SHP77 (cell line): ENCODE measurements around the gene SMPD4.
A peak's percentile ranks its signal among the peaks of the same experiment; 100 is the strongest.
"Not testable (repeated sequence)": the region's sequence is repeated elsewhere in the genome, so short reads cannot be mapped to it uniquely, and the experiment has no call there.

Experiments
- DNase-seq, 2 experiments: peaks; one replicate each; lab custom pipeline; 2025; lab: John Stamatoyannopoulos, UW

The SMPD4 gene

GRCh38 chr2:130187859-130188792 lies 6.7 kb upstream of the SMPD4 start:
- not testable (repeated sequence) for DNase-seq

GRCh38 chr2:130187268-130187667 lies 5.9 kb upstream of the SMPD4 start:
- no peak for DNase-seq

GRCh38 chr2:130186391-130186790 lies 5.0 kb upstream of the SMPD4 start:
- DNase-seq = no peak

GRCh38 chr2:130185896-130186295 lies 4.5 kb upstream of the SMPD4 start:
- no peak for DNase-seq

- no peak for DNase-seq
Measured at GRCh38 chr2:130185436-130185835, 4.0 kb upstream of the SMPD4 start.

GRCh38 chr2:130183512-130184373 lies 2.3 kb upstream of the SMPD4 start:
- no peak for DNase-seq

GRCh38 chr2:130182826-130183511 lies 1.6 kb upstream of the SMPD4 start:
- not testable (repeated sequence) for DNase-seq

GRCh38 chr2:130181880-130182682 lies 679 bp upstream of the SMPD4 start, which contains the start of gene MZT2B:
TSS of gene MZT2B (plus strand) at chr2:130182262. CDS start at chr2:130182283, 21 bp downstream.
- peak; percentile 72 to 74 for DNase-seq

GRCh38 chr2:130180404-130181324 lies 738 bp downstream of the SMPD4 start:
- not testable (repeated sequence) for DNase-seq

GRCh38 chr2:130174866-130175265 lies 6.5 kb downstream of the SMPD4 start:
- DNase-seq = not testable (repeated sequence)

GRCh38 chr2:130169896-130170295 lies 11.5 kb downstream of the SMPD4 start:
- DNase-seq = no peak

GRCh38 chr2:130169163-130169562 lies 12.2 kb downstream of the SMPD4 start:
- DNase-seq = not testable (repeated sequence)

- not testable (repeated sequence) for DNase-seq
Measured at GRCh38 chr2:130166611-130167010, 14.8 kb downstream of the SMPD4 start.

GRCh38 chr2:130165293-130166016 lies 15.9 kb downstream of the SMPD4 start:
- DNase-seq = no peak

GRCh38 chr2:130162968-130163367 lies 18.4 kb downstream of the SMPD4 start:
- no peak for DNase-seq

GRCh38 chr2:130162486-130162885 lies 18.9 kb downstream of the SMPD4 start:
- not testable (repeated sequence) for DNase-seq

GRCh38 chr2:130160838-130161705 lies 20.3 kb downstream of the SMPD4 start:
- DNase-seq = not testable (repeated sequence)

GRCh38 chr2:130160131-130160530 lies 21.3 kb downstream of the SMPD4 start:
- DNase-seq = no peak
